ENCODE results near the gene MEGF6.

Gene MEGF6

DNA sequence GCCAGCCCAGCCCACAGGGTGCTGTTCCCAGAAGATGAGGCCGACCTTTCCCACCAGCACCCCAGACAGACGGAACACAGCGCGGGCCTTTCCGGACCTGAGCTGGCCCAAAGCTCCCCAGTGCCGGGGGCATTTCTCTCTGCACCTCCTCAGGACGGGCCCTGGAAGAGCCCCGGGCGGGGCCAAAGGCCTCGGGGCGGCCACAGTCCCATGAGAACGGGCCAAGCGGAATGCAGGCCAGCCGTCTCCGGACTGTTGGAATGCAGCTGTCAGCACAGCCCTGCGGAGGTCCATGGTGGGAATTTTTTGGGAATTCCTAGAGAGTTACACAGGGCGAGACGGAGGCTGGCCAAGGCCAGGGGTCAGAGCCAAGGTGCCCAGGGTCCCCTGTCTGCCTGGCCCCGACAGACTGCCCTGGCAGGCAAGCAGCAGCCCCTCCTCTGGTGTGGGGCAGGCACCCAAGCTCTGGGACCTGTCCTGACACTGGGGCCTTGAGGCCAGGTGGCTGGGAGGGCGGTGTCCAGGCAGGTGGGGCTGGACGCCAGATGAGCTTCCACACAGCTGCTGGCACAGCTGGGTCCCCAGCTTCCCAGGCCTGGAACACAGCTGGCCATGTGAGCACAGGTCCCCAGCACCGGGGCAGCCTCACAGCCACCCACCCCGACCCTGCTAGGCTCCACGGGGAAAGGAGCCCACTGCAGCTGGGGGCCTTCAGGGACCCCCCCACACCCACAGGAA, 63.0 kb downstream of the MEGF6 start:
- Mint-ChIP-seq H3K27me3 (no peaks in the 10 kb centered on the region), H3K9me3 (no peaks in the 10 kb centered on the region), H3K4me3 (no peak overlapping the region), H3K4me1 (ENCODE audit: low read depth) (no peaks in the 10 kb centered on the region), H3K27ac (no peak overlapping the region), H3K36me3 (ENCODE audit: low read depth) (no peaks in the 10 kb centered on the region)
- no peak for DNase-seq

DNA sequence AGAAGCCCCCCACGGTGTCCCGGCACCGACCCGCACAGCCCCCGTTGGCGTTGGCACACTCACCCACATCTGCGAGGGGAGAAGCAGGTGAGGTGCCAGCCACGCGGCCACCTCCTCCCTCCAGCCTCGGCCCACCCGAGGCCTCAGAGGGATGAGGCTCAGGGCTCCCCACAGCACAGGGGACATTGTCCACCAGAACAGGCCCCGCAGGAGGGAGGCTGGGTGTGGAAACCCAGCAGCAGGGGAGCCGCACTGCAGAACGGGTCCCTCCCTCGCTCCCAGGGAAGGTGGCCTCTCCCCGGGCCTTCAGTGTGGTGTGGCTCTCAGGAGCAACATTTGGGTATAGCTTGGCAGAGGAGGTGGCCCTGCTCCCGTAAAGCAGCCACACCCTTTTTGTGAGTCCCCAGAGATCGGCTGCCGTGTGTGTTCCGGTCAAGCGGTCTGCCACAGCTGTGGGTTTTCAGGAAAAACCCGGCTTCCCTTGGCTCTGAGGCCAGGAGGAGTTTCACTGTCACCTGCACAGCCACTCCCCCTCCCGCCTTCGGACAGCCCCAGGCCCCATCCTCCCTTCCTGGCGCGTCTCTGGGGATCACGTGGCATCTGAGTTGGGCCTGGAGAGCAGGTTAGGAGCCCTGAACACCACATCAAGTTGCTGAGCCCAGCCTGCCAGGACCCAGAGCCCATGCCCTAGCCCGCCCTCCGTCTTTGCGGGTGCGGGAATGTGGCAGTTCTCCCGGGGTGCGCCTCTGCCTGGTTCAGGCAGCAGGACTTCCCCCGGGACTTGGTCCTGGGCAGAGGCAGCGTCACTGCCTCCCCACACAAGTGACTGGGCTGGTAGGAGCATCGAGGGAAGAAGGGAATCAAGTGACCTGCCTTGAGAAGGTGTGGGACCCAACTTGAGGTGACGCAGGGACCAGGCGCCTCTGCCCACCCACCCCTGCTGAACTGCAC, 64.0 kb downstream of the MEGF6 start:
- no peak for DNase-seq
- no peaks in the 10 kb centered on the region for H3K27me3 Mint-ChIP-seq
- H3K27ac Mint-ChIP-seq = no peak overlapping the region
- no peaks in the 10 kb centered on the region for H3K4me1 Mint-ChIP-seq (ENCODE audit: low read depth)
- H3K36me3 Mint-ChIP-seq (ENCODE audit: low read depth) = no peaks in the 10 kb centered on the region
- H3K9me3 Mint-ChIP-seq = no peaks in the 10 kb centered on the region
- no peak overlapping the region for H3K4me3 Mint-ChIP-seq

DNA sequence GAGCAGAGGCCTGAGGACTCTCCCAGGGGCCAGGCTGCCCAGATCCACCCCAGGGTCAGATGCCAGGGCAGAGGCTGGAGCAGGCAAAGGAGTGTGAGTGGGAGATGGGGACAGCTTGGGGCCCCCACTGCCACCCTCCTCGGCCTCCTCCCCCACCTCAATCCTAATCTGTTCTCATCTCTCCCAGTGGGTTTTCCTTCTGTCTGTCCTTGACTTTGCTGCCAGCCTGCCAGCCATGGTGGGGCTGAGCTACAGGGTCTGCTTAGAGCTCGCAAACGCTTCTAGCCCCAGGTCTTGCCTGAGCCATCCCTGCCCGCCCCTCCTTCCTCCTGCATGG, 65.3 kb downstream of the MEGF6 start:
- H3K9me3 Mint-ChIP-seq = no peaks in the 10 kb centered on the region
- no peaks in the 10 kb centered on the region for H3K4me1 Mint-ChIP-seq (ENCODE audit: low read depth)
- H3K27ac Mint-ChIP-seq = no peak overlapping the region
- H3K27me3 Mint-ChIP-seq = no peaks in the 10 kb centered on the region
- no peak for DNase-seq
- no peaks in the 10 kb centered on the region for H3K36me3 Mint-ChIP-seq (ENCODE audit: low read depth)
- H3K4me3 Mint-ChIP-seq = no peak overlapping the region

DNA sequence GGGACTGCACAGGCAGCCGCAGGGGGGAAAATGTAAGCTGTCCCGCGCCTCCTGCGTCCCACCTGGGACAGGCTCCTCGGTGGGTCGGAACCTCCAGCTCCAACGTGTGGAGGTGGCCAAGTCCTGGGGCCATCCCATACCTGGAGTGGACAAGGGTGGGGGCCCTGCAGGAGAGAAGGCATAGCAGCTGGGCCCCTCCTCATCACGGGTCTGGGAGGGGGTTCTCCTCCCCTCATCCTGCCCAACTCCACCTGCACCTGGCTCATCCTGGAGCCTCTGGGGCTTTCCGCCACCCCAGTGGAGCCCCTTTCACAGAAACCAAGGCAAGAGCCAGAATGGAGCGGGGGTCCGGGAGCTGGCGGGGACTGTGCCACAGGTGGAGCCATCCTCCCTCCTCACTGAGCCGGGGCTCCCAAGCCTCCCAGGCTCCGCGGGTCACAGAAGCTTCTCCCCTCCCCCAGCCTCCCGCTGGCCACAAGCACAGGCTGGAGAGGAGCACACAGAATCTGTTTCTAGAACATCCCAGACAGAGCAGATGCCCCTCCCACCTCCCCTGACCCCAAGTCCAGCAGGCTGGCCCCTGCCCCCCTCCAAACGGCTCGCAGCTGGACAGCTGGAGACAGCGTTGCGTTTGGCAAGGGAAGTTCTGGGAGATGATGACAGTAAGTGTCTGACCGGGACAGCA, 65.8 kb downstream of the MEGF6 start:
- no peaks in the 10 kb centered on the region for H3K27me3 Mint-ChIP-seq
- DNase-seq = no peak

DNA sequence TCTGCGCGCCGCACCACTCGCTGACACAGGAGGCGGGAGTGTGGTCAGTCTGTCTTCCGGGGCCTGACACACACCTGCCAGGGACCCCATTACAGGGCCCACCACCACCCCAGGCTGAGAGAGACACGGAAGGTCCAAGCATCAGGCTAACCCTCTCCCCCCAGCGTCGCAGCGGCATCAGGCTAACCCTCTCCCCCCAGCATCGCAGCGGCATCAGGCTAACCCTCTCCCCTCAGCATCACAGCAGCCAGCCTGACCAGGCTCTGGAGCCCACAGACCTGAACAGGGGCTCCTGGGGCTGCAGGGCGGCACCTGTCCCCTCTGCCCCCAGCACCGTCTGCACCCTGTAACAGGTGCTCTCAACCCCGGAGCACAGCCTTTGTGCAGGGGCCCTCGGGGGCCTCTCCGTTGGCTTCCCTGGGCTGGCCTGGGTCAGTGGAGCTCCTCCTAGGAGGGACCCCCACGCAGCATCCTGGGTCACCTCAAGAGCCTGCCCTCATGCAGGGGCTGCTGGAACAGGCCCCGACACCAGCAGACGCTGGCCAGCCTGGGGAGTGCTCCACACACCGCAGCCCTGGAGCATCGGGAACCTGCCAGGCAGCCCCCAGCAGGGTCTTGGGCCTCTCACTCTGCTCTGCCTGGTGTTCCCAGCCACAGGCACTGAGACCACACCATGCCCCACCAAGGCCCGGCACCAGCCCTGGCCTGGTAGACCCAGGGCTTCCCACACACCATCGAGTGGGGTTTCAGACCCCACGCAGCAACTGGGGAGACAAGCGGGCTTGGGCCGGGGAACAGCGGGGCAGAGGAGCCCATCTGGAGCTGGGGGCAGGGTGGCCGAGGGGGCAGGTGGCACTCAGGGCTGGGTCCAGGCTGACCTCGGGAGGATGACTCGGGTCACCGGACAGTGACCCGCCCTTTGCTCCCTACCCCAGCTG, 67.0 kb downstream of the MEGF6 start:
- H3K9me3 Mint-ChIP-seq = no peaks in the 10 kb centered on the region
- H3K4me1 Mint-ChIP-seq (ENCODE audit: low read depth) = no peaks in the 10 kb centered on the region
- no peak overlapping the region for H3K4me3 Mint-ChIP-seq
- no peaks in the 10 kb centered on the region for H3K27me3 Mint-ChIP-seq
- H3K27ac Mint-ChIP-seq = no peak overlapping the region
- no peaks in the 10 kb centered on the region for H3K36me3 Mint-ChIP-seq (ENCODE audit: low read depth)
- no peak for DNase-seq

More for the DNA sequence above, 65.8 kb downstream of the MEGF6 start:
- Mint-ChIP-seq H3K4me3 (no peak overlapping the region), H3K9me3 (no peaks in the 10 kb centered on the region), H3K27ac (no peak overlapping the region), H3K4me1 (ENCODE audit: low read depth) (no peaks in the 10 kb centered on the region), H3K36me3 (ENCODE audit: low read depth) (no peaks in the 10 kb centered on the region)

DNA sequence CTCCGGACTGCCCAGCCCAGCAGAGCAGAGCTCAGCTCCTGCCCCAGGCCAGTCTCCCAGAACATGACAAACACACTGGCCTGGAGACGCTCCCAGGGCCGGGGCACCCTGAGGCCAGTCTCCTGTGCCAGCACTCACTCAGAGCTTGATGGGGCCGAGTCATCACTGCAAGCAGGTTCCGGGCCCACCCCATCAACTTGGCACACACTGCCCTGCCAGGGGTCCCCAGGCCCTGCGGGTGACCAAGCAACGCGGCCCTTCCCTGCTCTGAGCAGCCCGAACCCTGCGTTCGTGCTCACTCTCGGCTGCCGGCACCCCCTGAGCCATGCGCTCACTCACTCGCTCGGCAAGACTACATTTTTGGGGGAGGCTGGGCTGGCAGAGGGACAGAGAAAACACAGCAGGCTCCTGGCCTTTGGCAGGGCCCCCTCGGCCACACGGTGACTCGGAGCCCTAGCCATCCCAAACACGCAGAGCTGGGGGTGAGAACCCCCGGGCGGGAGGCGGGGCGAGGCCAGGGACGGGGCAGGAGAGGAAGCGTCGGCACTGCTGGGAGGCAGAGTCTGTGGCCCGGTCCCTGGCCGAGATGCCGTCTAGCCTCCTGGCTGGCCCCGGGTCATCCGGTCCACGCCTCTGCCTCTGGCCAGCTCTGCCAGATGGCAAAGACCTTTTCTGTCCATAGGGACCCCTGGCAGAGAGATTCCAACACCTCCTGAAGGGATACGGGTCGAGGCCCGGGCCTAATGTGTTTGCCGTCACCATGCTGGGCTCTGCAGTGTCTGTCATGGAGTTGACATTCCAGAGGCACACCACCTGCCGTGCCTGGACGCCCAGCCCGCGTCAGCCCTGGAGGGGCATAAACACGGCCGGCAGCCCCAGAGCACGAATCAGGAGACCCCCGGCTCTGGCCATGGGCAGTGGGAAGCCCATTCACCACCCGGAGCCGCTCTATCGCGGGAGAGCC, 68.0 kb downstream of the MEGF6 start:
- Mint-ChIP-seq H3K27me3 (no peaks in the 10 kb centered on the region), H3K9me3 (no peaks in the 10 kb centered on the region), H3K4me1 (ENCODE audit: low read depth) (no peaks in the 10 kb centered on the region), H3K36me3 (ENCODE audit: low read depth) (no peaks in the 10 kb centered on the region), H3K27ac (no peak overlapping the region), H3K4me3 (no peak overlapping the region)
- no peak for DNase-seq

DNA sequence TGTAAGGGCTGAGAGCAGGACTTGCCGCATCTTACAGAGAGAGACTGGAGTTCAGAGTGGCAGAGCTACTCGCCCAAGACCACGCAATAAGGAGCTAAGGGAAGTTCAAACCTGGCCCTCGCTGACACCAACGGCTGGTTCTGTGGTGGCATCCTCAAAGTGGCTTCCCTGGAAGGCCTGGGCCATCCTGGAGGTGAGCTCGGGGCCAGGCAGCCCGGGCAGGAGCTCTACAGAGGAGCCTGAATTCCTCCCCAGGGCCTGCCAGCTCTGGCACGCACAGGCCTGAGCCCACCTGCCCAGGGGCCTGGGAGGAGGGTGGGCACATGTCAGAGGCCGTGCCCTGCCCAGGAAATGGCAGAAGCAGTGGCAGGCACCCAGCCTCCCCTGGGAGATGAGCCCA, 68.6 kb downstream of the MEGF6 start:
- H3K27ac Mint-ChIP-seq = no peak overlapping the region
- H3K27me3 Mint-ChIP-seq = no peaks in the 10 kb centered on the region
- H3K36me3 Mint-ChIP-seq (ENCODE audit: low read depth) = no peaks in the 10 kb centered on the region
- H3K4me1 Mint-ChIP-seq (ENCODE audit: low read depth) = no peaks in the 10 kb centered on the region
- no peaks in the 10 kb centered on the region for H3K9me3 Mint-ChIP-seq
- H3K4me3 Mint-ChIP-seq = no peak overlapping the region
- no peak for DNase-seq

DNA sequence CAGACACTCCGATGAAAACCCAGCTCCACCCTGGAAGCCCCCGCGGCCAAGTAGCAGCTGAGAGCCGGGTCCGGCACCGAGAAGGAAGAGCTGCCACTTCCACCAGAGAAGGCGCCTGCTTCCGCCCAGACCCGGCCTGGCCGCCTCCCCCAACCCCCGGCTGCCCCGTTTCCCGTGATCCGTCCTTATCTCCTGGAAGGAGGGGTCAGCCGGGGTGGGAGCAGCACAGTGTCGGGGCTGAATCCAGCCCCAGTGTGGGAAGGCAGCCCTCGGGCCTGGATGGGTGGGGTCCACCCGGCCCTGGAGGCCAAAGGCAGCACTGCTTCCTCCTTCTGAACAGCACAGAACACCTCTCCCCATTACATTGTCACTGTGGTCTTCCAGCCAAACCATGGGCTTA, 69.4 kb downstream of the MEGF6 start:
- no peaks in the 10 kb centered on the region for H3K27me3 Mint-ChIP-seq
- H3K27ac Mint-ChIP-seq = no peak overlapping the region
- no peaks in the 10 kb centered on the region for H3K9me3 Mint-ChIP-seq
- H3K4me3 Mint-ChIP-seq = no peak overlapping the region
- no peak for DNase-seq
- H3K36me3 Mint-ChIP-seq (ENCODE audit: low read depth) = no peaks in the 10 kb centered on the region
- H3K4me1 Mint-ChIP-seq (ENCODE audit: low read depth) = no peaks in the 10 kb centered on the region

DNA sequence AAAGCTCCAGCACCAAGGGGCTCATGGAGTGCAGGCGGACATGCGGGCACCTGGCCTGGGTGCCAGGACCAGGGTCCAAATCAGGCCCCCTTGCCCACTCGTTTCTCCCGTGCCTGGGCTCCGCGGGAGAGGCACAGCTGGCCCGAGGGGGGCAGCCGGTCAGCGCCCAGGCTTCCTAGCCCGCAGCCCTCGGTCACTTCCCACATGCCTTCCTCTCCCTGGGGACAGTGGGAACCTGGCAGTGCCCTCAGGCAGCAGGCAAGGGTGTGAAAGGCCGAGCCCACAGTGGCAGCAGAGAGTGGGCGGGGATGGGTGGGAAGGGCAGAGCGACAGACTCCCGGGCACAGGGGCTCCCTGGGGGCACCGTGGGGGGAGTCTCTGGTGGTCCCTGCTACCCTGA, 69.8 kb downstream of the MEGF6 start:
- H3K9me3 Mint-ChIP-seq = no peaks in the 10 kb centered on the region
- H3K36me3 Mint-ChIP-seq (ENCODE audit: low read depth) = no peaks in the 10 kb centered on the region
- no peaks in the 10 kb centered on the region for H3K4me1 Mint-ChIP-seq (ENCODE audit: low read depth)
- no peak overlapping the region for H3K4me3 Mint-ChIP-seq
- no peak for DNase-seq
- H3K27ac Mint-ChIP-seq = no peak overlapping the region
- H3K27me3 Mint-ChIP-seq = no peaks in the 10 kb centered on the region

DNA sequence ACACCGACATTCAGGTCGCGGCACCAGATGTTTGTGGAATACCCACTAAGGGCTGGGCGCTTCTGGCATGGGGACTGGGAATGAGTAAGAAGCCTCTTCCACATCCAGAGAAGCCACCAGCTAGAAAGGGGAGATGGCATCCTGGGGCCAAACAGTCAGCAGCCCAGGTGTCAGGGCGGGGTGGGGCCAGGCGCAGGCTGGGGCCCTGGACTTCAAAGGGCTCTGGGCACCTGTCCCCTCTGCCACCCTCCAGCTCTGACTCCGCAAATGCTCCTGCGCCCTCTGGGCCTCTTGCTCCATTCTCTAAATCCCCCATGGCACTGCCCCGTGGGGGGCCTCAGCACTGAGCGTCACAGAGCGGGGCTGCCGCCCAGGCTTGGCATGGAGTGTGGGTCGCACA, 70.4 kb downstream of the MEGF6 start:
- Mint-ChIP-seq H3K9me3 (no peaks in the 10 kb centered on the region), H3K27me3 (no peaks in the 10 kb centered on the region), H3K4me3 (no peak overlapping the region)

DNA sequence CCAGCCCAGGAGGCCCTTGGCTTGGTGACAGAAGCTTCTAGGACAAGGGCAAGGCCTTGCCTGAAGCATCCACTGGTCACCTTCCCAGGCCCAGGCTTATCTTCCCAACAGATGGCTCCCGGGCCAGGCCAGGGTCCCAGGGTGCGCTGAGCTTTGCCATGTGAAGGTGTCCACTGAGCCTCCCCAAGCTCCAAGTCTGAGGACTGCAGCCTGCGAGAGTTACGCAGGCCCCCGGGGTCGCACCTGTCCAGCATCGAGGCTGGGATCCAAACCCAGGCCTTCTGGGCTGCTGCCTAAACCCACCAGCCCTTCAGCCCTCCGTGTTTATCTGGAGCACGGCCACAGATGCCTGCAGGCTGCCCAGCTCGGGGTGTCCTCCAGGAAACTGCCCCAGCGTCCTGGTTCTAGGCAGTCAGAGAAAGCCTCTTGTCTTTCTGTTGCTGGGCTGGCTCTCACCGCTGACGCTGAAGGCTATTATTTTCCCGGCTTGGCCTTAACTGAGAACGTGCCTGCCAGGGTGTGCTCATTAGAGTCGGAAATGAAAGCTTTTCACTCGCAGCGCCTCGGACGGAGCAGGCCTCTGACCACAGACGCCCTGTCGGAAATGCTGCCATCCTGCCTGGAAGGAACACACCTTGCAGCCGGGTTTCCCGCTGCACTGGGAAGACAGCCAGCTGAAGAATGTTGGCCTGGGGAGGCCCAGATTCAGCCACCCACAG, 71.4 kb downstream of the MEGF6 start:
- DNase-seq = no peak
- no peak overlapping the region for H3K27ac Mint-ChIP-seq
- no peaks in the 10 kb centered on the region for H3K9me3 Mint-ChIP-seq
- no peaks in the 10 kb centered on the region for H3K27me3 Mint-ChIP-seq
- H3K4me1 Mint-ChIP-seq (ENCODE audit: low read depth) = no peaks in the 10 kb centered on the region
- H3K36me3 Mint-ChIP-seq (ENCODE audit: low read depth) = no peaks in the 10 kb centered on the region
- no peak overlapping the region for H3K4me3 Mint-ChIP-seq

More for the DNA sequence above, 70.4 kb downstream of the MEGF6 start:
- Mint-ChIP-seq H3K36me3 (ENCODE audit: low read depth) (no peaks in the 10 kb centered on the region), H3K27ac (no peak overlapping the region), H3K4me1 (ENCODE audit: low read depth) (no peaks in the 10 kb centered on the region)
- DNase-seq = no peak

DNA sequence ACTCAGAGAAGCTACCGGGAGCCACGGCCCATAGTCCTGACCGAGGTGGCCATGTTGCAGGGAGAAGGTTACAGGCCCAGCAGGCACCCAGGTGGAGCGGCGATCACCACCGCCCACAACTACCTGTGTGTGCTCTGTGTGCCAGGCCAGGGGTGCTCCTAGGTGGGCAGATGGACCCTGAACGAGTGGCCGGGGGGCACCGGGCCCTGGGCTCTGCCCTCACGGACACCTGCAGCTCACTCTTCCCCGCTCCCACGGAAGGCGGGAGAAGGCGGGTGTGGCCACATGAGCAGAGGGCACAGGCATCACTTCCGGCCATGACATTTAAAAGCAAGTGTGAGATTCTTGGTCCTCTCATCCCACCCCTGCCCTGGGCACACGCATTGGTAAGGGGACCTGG, 73.9 kb downstream of the MEGF6 start:
- no peaks in the 10 kb centered on the region for H3K27me3 Mint-ChIP-seq
- H3K9me3 Mint-ChIP-seq = no peaks in the 10 kb centered on the region
- no peaks in the 10 kb centered on the region for H3K36me3 Mint-ChIP-seq (ENCODE audit: low read depth)
- no peak overlapping the region for H3K27ac Mint-ChIP-seq
- H3K4me1 Mint-ChIP-seq (ENCODE audit: low read depth) = no peaks in the 10 kb centered on the region
- no peak overlapping the region for H3K4me3 Mint-ChIP-seq
- DNase-seq = no peak
